Ovary (tissue), 3 donors: ENCODE measurements around the gene DERL3.

ENCODE experiments used
- POLR2A ChIP-seq: fragments of 450-650 bp; IDR thresholded peaks from one replicate; pipeline ENCODE4 v1.6.1; 2017; ENCODE audit warnings: antibody characterized with exemption, mild to moderate bottlenecking, moderate library complexity
- TF ChIP-seq, protein P1 (sequence below), 3 donors: fragments of 450-650 bp in 2 of 3; fragments of 200-600 bp in 1 of 3; IDR thresholded peaks; one replicate each; pipeline versions ENCODE4 v1.5.1 to v1.8.0; 2016 to 2022; ENCODE audit warnings: antibody characterized with exemption in 3 of 3, mild to moderate bottlenecking in 1 of 3
- donor health status: DM: no; HTN: no; CAD: no.

DNA sequence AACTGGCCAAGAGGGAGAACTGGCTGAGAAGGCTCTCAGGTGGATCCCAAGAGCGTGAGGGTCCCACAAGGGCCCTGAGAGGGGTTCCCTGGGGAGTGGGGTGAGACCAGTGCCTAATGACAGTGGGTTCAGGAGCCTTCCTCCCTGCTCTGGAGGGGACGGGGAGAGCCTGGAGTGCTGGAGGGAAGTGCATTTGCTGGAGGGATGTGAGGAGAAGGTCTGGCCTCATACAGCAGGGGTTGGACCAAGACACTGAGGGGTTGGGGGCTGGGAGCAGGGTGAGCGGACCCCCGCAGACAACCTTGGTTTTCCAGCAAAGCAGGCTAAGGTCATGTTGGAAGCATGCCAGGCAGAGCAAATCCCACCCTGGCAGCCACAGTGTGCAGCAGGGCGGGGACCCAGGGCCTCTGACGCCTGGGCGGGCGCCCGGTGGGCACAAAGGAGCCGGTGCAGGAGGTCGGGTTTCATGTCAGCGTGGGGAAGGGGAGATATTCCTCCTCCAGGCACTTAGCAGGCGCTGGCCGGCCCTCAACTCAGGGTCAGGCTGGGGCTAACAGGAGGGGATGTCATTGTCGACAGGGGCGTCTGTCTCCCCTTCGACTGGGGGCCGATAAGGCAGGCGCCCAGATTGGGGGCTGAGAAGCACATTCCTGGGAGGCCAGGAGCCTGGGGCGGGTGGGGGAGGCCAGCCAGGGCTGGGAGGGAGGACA lies 3.1 kb upstream of the DERL3 start:
- no peak for TF ChIP-seq POLR2A
- TF ChIP-seq, protein P1, sequence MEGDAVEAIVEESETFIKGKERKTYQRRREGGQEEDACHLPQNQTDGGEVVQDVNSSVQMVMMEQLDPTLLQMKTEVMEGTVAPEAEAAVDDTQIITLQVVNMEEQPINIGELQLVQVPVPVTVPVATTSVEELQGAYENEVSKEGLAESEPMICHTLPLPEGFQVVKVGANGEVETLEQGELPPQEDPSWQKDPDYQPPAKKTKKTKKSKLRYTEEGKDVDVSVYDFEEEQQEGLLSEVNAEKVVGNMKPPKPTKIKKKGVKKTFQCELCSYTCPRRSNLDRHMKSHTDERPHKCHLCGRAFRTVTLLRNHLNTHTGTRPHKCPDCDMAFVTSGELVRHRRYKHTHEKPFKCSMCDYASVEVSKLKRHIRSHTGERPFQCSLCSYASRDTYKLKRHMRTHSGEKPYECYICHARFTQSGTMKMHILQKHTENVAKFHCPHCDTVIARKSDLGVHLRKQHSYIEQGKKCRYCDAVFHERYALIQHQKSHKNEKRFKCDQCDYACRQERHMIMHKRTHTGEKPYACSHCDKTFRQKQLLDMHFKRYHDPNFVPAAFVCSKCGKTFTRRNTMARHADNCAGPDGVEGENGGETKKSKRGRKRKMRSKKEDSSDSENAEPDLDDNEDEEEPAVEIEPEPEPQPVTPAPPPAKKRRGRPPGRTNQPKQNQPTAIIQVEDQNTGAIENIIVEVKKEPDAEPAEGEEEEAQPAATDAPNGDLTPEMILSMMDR (IDR thresholded peaks at IDR 0.05): no peak
